Peyer's patch (tissue), 4 donors: Measurements from ENCODE around the gene MAT1A.

Experiments used
- CTCF ChIP-seq, 6 experiments: fragments of 450-650 bp in 4 of 6; fragments of 200-600 bp in 2 of 6; sonication (generic) in 1 of 6; IDR thresholded peaks; one replicate each; pipeline ENCODE4 v1.5.1; 2017 to 2019; ENCODE audit warnings: antibody characterized with exemption in 6 of 6, mild to moderate bottlenecking in 3 of 6, moderate library complexity in 1 of 6
- POLR2A ChIP-seq, 2 donors: fragments of 450-650 bp; IDR thresholded peaks; one replicate each; pipeline ENCODE4 v1.5.1; 2017; ENCODE audit warnings: antibody characterized with exemption in 2 of 2, mild to moderate bottlenecking in 2 of 2, moderate library complexity in 2 of 2

- TF ChIP-seq CTCF (IDR thresholded peaks at IDR 0.05) (no peak), POLR2A (IDR thresholded peaks at IDR 0.05) (no peak)
These were observed at the start of gene MAT1A for GRCh38 chr10:80289451-80290287.
